ENCODE results near the gene SARM1. TPM values are rescaled to one million over a fixed set of nuclear protein-coding genes. Genes with fewer than 3 reads are reported as not detected.
A peak's percentile ranks its signal among the peaks of the same experiment; 100 is the strongest.

SARM1 gene
- total and polyA plus RNA-seq, 4 donors = 4.9 to 20.3 (median 12.4) TPM

DNA sequence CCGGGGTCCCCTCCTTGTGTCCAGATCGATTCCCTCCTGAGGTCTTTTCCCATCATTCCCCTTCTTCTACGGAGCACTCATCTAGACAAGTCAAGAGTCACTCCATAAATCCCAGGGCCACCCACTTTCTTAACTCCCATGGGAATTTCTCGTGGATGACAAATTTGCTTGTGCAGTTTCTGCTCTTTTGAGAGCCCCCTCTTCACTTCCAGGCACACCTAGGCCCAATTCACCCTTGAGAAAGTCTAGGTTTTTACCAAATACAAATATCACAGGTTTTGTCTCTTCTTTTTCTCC lies 13.6 kb upstream of the SARM1 start:
- 3 to 6% methylated on average over 4 of the region's 4 CpGs for WGBS, 2 donors
- Histone ChIP-seq H3K27me3 (ENCODE audit: control insufficient read depth in 1 of 2, insufficient read depth in 2 of 2, low read length in 1 of 2) (no peaks in the 10 kb centered on the region), H3K27ac (ENCODE audit: low read depth in 1 of 2, low read length in 2 of 2) (peak overlapping the region; percentile 6 to 33), H3K9me3 (ENCODE audit: control insufficient read depth, low read length) (no peaks in the 10 kb centered on the region), H3K4me1 (ENCODE audit: control insufficient read depth in 1 of 2, insufficient read depth in 2 of 2, low read length in 2 of 2) (no peaks in the 10 kb centered on the region), H3K36me3 (ENCODE audit: control insufficient read depth in 1 of 2, insufficient read depth in 2 of 2, low read length in 1 of 2) (peaks cover 2 to 6% of the 10 kb centered on the region in 2 donors), H3K4me3 (ENCODE audit: low read length in 2 of 2) (peak overlapping the region; percentile 9 to 69)
- DNase-seq = peak in 1 of 2 donors; percentile 11
- no peak for ATAC-seq (ENCODE audit: low FRiP score)
- intact Hi-C loops (cut with DNase I) = loop anchor here in 1 of 2 donors (2.0 kb wide), 1 partner anchor 21 kb away; no protein-coding TSS in a partner anchor

- H3K9me3 ChIP-seq (ENCODE audit: control insufficient read depth, low read length) = no peaks in the 10 kb centered on the region
- intact Hi-C loops (cut with DNase I) = no loop called here
- peaks cover 2 to 4% of the 10 kb centered on the region in 2 donors for H3K36me3 ChIP-seq (ENCODE audit: control insufficient read depth in 1 of 2, insufficient read depth in 2 of 2, low read length in 1 of 2)
- no peaks in the 10 kb centered on the region for H3K4me1 ChIP-seq (ENCODE audit: control insufficient read depth in 1 of 2, insufficient read depth in 2 of 2, low read length in 2 of 2)
- no peak overlapping the region for H3K4me3 ChIP-seq (ENCODE audit: low read length in 2 of 2)
- ATAC-seq (ENCODE audit: low FRiP score) (no peak), DNase-seq (peak in 1 of 2 donors; percentile 7)
- WGBS, 2 donors = 85% methylated on average over 5 of the region's 5 CpGs
- H3K27ac ChIP-seq (ENCODE audit: low read depth in 1 of 2, low read length in 2 of 2) = no peak overlapping the region
- no peaks in the 10 kb centered on the region for H3K27me3 ChIP-seq (ENCODE audit: control insufficient read depth in 1 of 2, insufficient read depth in 2 of 2, low read length in 1 of 2)
Observed at GRCh38 chr17:28363186-28363585, 8.3 kb upstream of the SARM1 start.

DNA sequence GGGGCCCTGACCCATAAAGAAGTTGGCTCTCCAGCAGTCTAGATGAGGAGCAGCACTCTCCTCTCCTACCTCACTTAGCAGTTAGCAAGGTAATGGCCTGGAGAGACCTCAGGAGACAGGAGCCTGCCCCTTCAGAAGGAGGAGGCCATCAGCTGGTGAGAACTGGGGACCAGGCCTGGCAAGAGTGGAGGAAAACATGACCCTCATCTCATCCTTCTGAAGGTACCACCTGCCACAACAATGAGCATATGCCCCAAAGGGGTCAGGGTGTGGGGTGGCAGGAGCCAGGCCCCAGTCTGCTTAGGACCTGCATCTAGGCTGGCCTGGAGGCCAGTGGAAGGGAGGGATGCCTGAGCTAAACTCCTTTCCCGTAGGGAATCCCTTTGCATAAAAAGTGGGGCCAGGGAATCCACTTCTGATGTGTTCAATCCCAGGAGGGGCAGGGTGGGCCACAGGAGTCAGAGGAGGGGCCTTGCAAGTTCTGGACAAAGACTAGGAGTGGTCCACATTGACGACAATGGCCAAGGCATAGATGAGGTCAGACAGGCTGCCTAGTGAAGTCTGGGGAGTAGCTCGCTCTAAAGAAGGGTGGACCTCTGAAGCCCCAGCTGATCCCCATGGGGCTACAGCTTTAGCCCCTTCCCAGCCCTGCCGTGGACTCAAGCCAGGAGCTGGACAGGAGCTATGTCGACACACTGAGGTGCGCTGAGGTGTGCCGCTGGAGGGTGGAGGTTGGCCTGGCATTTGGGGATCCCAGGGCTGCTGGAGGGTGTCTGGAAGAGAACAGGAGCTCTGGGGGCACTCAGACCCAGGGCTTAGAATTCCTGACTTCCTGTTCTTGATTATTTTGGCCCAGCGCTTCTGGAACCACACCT lies 7.5 kb upstream of the SARM1 start:
- intact Hi-C loops (cut with DNase I) = no loop called here
- H3K27me3 ChIP-seq (ENCODE audit: control insufficient read depth in 1 of 2, insufficient read depth in 2 of 2, low read length in 1 of 2) = no peaks in the 10 kb centered on the region
- H3K4me3 ChIP-seq (ENCODE audit: low read length in 2 of 2) = no peak overlapping the region
- H3K36me3 ChIP-seq (ENCODE audit: control insufficient read depth in 1 of 2, insufficient read depth in 2 of 2, low read length in 1 of 2) = peaks cover 2 to 4% of the 10 kb centered on the region in 2 donors
- 86 to 92% methylated on average over 8 of the region's 8 CpGs for WGBS, 2 donors
- no peaks in the 10 kb centered on the region for H3K4me1 ChIP-seq (ENCODE audit: control insufficient read depth in 1 of 2, insufficient read depth in 2 of 2, low read length in 2 of 2)
- ATAC-seq (ENCODE audit: low FRiP score) (no peak), DNase-seq (peak in 1 of 2 donors; percentile 45)
- no peaks in the 10 kb centered on the region for H3K9me3 ChIP-seq (ENCODE audit: control insufficient read depth, low read length)
- no peak overlapping the region for H3K27ac ChIP-seq (ENCODE audit: low read depth in 1 of 2, low read length in 2 of 2)

- H3K27ac ChIP-seq (ENCODE audit: low read depth in 1 of 2, low read length in 2 of 2) = no peak within 1 kb of the TSS
- ATAC-seq (ENCODE audit: low FRiP score) = no peak
- no peak within 1 kb of the TSS for H3K4me3 ChIP-seq (ENCODE audit: low read length in 2 of 2)
- intact Hi-C loops (cut with DNase I) = no loop called here
- no peaks in the 10 kb centered on the region for H3K27me3 ChIP-seq (ENCODE audit: control insufficient read depth in 1 of 2, insufficient read depth in 2 of 2, low read length in 1 of 2)
- 83 to 84% methylated on average over 11 to 13 of the region's 13 CpGs for WGBS, 2 donors
- H3K36me3 ChIP-seq (ENCODE audit: control insufficient read depth in 1 of 2, insufficient read depth in 2 of 2, low read length in 1 of 2) = peaks cover 2 to 4% of the 10 kb centered on the region in 2 donors
- H3K9me3 ChIP-seq (ENCODE audit: control insufficient read depth, low read length) = no peaks in the 10 kb centered on the region
- no peaks in the 10 kb centered on the region for H3K4me1 ChIP-seq (ENCODE audit: control insufficient read depth in 1 of 2, insufficient read depth in 2 of 2, low read length in 2 of 2)
- DNase-seq = peak in 1 of 2 donors; percentile 66
Observed at GRCh38 chr17:28364665-28365363, 6.7 kb upstream of the SARM1 start, which contains the start of gene SEBOX. SEBOX (minus strand) TSS chr17:28365199; CDS start chr17:28365151, 48 bp downstream.

- intact Hi-C loops (cut with DNase I) = no loop called here
- no peak for ATAC-seq (ENCODE audit: low FRiP score)
- Histone ChIP-seq H3K27me3 (ENCODE audit: control insufficient read depth in 1 of 2, insufficient read depth in 2 of 2, low read length in 1 of 2) (no peaks in the 10 kb centered on the region), H3K27ac (ENCODE audit: low read depth in 1 of 2, low read length in 2 of 2) (no peak overlapping the region), H3K9me3 (ENCODE audit: control insufficient read depth, low read length) (no peaks in the 10 kb centered on the region), H3K36me3 (ENCODE audit: control insufficient read depth in 1 of 2, insufficient read depth in 2 of 2, low read length in 1 of 2) (peaks cover 2 to 3% of the 10 kb centered on the region in 2 donors), H3K4me3 (ENCODE audit: low read length in 2 of 2) (no peak overlapping the region), H3K4me1 (ENCODE audit: control insufficient read depth in 1 of 2, insufficient read depth in 2 of 2, low read length in 2 of 2) (no peaks in the 10 kb centered on the region)
- WGBS, 2 donors = 87 to 94% methylated on average over 3 of the region's 3 CpGs
- peak in 1 of 2 donors; percentile 32 for DNase-seq
Observed at GRCh38 chr17:28365487-28365886, 6.0 kb upstream of the SARM1 start.

- no peaks in the 10 kb centered on the region for H3K27me3 ChIP-seq (ENCODE audit: control insufficient read depth in 1 of 2, insufficient read depth in 2 of 2, low read length in 1 of 2)
- no peak for ATAC-seq (ENCODE audit: low FRiP score)
- H3K9me3 ChIP-seq (ENCODE audit: control insufficient read depth, low read length) = no peaks in the 10 kb centered on the region
- no peaks in the 10 kb centered on the region for H3K4me1 ChIP-seq (ENCODE audit: control insufficient read depth in 1 of 2, insufficient read depth in 2 of 2, low read length in 2 of 2)
- H3K27ac ChIP-seq (ENCODE audit: low read depth in 1 of 2, low read length in 2 of 2) = no peak overlapping the region
- DNase-seq = no peak
- intact Hi-C loops (cut with DNase I) = no loop called here
- no peak overlapping the region for H3K4me3 ChIP-seq (ENCODE audit: low read length in 2 of 2)
- 58 to 80% methylated on average over 1 of the region's 1 CpG for whole genome bisulfite sequencing, 2 donors
- H3K36me3 ChIP-seq (ENCODE audit: control insufficient read depth in 1 of 2, insufficient read depth in 2 of 2, low read length in 1 of 2) = peaks cover 0 to 2% of the 10 kb centered on the region in 2 donors
Observed at GRCh38 chr17:28366605-28367004, 4.9 kb upstream of the SARM1 start.

DNA sequence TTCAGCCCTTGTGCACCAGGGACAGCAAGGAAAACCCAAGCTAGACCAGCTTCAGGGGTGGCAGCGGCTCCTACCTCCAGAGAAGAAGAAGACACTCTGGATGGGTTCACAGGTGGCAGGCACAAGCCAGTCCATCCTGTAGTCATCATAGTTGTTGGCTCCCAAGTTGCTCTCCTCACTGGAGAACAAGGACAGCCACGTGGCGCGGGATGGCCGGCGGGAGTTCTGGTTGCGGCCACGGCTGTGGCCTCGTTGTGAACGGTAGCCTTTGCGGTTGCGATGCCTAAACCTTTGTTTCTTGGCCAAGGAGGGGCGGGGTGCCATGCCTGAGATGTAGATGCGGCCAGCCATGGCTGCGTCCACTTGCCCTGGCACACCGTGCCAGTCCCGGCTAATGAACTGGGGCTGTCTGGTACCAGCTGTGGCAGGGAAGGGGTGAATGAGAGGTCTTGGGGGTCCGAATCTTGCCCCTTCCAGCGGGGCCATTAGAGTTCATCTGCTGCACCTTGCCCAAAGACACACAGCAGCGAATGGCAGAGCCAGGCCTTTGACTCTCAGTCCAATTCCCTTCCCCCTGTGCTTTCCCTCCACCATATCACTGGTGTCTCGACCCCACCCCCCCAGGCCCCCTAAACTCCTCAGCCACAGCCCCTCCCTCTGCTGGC lies 3.7 kb upstream of the SARM1 start:
- ATAC-seq (ENCODE audit: low FRiP score) (no peak), DNase-seq (no peak)
- Histone ChIP-seq H3K36me3 (ENCODE audit: control insufficient read depth in 1 of 2, insufficient read depth in 2 of 2, low read length in 1 of 2) (peaks cover 0 to 2% of the 10 kb centered on the region in 2 donors), H3K27ac (ENCODE audit: low read depth in 1 of 2, low read length in 2 of 2) (no peak overlapping the region), H3K4me1 (ENCODE audit: control insufficient read depth in 1 of 2, insufficient read depth in 2 of 2, low read length in 2 of 2) (no peaks in the 10 kb centered on the region), H3K4me3 (ENCODE audit: low read length in 2 of 2) (no peak overlapping the region), H3K9me3 (ENCODE audit: control insufficient read depth, low read length) (no peaks in the 10 kb centered on the region), H3K27me3 (ENCODE audit: control insufficient read depth in 1 of 2, insufficient read depth in 2 of 2, low read length in 1 of 2) (no peaks in the 10 kb centered on the region)
- WGBS, 2 donors = 88 to 90% methylated on average over 21 of the region's 21 CpGs
- intact Hi-C loops (cut with DNase I) = no loop called here

- Histone ChIP-seq H3K9me3 (ENCODE audit: control insufficient read depth, low read length) (no peaks in the 10 kb centered on the region), H3K36me3 (ENCODE audit: control insufficient read depth in 1 of 2, insufficient read depth in 2 of 2, low read length in 1 of 2) (peaks cover 0 to 2% of the 10 kb centered on the region in 2 donors), H3K27me3 (ENCODE audit: control insufficient read depth in 1 of 2, insufficient read depth in 2 of 2, low read length in 1 of 2) (no peaks in the 10 kb centered on the region), H3K4me1 (ENCODE audit: control insufficient read depth in 1 of 2, insufficient read depth in 2 of 2, low read length in 2 of 2) (no peaks in the 10 kb centered on the region), H3K4me3 (ENCODE audit: low read length in 2 of 2) (no peak overlapping the region), H3K27ac (ENCODE audit: low read depth in 1 of 2, low read length in 2 of 2) (no peak overlapping the region)
- 80 to 83% methylated on average over 5 of the region's 5 CpGs for WGBS, 2 donors
- DNase-seq = no peak
- intact Hi-C loops (cut with DNase I) = no loop called here
- no peak for ATAC-seq (ENCODE audit: low FRiP score)
Observed at GRCh38 chr17:28368306-28368831, 3.1 kb upstream of the SARM1 start.

All from aorta (tissue), 5 donors.